Lower leg skin (tissue), 3 donors: ENCODE data around the gene NWD2.

Experiments
- CTCF ChIP-seq, 3 donors: fragments of 450-650 bp; IDR thresholded peaks; one replicate each; pipeline ENCODE4 v1.5.1; 2016; ENCODE audit warnings: antibody characterized with exemption in 3 of 3, mild to moderate bottlenecking in 3 of 3, moderate library complexity in 2 of 3
- POLR2A ChIP-seq, 2 donors: fragments of 450-650 bp; IDR thresholded peaks; one replicate each; pipeline ENCODE4 v1.6.1; 2016 to 2017; ENCODE audit warnings: antibody characterized with exemption in 2 of 2, mild to moderate bottlenecking in 1 of 2, moderate library complexity in 1 of 2

DNA sequence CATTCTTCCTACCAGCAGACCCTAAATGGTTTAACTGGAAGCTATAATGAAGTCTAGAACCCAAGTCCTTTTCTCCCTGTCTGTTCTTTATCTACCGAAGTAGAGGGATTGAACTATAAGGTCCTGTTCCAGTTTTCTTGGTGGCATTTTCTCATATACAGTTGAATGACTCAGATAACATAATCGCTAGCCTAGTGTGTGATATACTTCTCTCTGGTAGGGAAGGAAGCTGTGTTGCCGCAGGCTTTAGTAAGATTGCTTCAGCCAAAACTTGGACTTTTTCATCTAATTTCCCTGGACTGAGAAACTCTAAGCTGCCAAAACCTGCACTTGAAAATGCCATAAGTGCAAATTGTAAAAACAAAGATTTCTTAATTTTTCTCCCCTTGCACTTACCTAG lies 123.4 kb downstream of the NWD2 start:
- no peak for TF ChIP-seq CTCF (IDR thresholded peaks at IDR 0.05)
- TF ChIP-seq POLR2A (IDR thresholded peaks at IDR 0.05), result no peak
